Hepatocyte (in vitro differentiated cells): ENCODE data around the gene MED1.

ENCODE experiments used
- CTCF ChIP-seq: fragments of 200-600 bp; sonication (generic); IDR thresholded peaks from 2 replicates; pipeline ENCODE4 v1.5.1; 2016; ENCODE audit warnings: antibody characterized with exemption, mild to moderate bottlenecking; ENCODE audit not compliant: poor library complexity
- EZH2 ChIP-seq: fragments of 200-600 bp; sonication (generic); IDR thresholded peaks from 2 replicates; pipeline ENCODE4 v1.6.1; 2016; ENCODE audit warnings: antibody characterized with exemption, mild to moderate bottlenecking, borderline replicate concordance

- TF ChIP-seq CTCF (no peak), EZH2 (no peak)
Observed at GRCh38 chr17:39487946-39488345, 36.9 kb upstream of the MED1 start.
